Neural progenitor cell (in vitro differentiated cells): ENCODE data around the gene SPRED2.

ENCODE experiments used
- EZH2 ChIP-seq: fragments of 200-600 bp; sonication (generic); IDR thresholded peaks from 2 replicates; pipeline ENCODE4 v1.6.1; 2017; ENCODE audit warnings: antibody characterized with exemption, mild to moderate bottlenecking, moderate library complexity
- TF ChIP-seq, protein P1 (sequence below): fragments of 200-600 bp; sonication (generic); IDR thresholded peaks from 2 replicates; pipeline ENCODE4 v1.5.1; 2017; ENCODE audit warnings: antibody characterized with exemption, mild to moderate bottlenecking

DNA sequence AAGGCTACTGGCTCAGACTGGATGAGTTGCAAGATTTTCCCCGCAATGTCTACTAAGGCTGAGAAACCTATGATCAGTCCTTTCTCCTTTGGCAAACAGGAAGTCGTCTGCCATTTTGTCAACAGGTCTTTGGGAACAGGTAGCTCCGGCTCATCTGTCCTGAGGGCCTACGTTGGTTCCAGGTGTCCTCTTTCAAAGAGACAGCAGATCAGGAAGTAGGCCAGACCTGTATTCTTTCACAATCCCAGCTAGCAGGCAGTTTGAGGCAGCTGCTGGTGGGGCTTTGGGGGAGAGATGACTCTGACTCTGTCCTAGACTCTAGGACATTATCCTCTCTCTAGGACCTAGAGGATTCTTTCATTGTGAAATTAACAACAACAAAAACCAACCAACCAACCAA, 106.1 kb downstream of the SPRED2 start:
- TF ChIP-seq, protein P1, sequence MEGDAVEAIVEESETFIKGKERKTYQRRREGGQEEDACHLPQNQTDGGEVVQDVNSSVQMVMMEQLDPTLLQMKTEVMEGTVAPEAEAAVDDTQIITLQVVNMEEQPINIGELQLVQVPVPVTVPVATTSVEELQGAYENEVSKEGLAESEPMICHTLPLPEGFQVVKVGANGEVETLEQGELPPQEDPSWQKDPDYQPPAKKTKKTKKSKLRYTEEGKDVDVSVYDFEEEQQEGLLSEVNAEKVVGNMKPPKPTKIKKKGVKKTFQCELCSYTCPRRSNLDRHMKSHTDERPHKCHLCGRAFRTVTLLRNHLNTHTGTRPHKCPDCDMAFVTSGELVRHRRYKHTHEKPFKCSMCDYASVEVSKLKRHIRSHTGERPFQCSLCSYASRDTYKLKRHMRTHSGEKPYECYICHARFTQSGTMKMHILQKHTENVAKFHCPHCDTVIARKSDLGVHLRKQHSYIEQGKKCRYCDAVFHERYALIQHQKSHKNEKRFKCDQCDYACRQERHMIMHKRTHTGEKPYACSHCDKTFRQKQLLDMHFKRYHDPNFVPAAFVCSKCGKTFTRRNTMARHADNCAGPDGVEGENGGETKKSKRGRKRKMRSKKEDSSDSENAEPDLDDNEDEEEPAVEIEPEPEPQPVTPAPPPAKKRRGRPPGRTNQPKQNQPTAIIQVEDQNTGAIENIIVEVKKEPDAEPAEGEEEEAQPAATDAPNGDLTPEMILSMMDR, result no peak
- no peak for TF ChIP-seq EZH2
